Mesothelial cell of epicardium (in vitro differentiated cells): ENCODE measurements around the gene RHPN2. TPM values are rescaled to one million over a fixed set of nuclear protein-coding genes. Genes with fewer than 3 reads are reported as not detected.
"Not testable (repeated sequence)": the region's sequence is repeated elsewhere in the genome, so short reads cannot be mapped to it uniquely, and the experiment has no call there.

Experiments used
- DNase-seq, 2 experiments: peaks; one replicate each; pipeline ENCODE4 v3.0.0; 2021; ENCODE audit warnings: low spot score in 2 of 2; ENCODE audit not compliant: unreplicated experiment in 2 of 2
- H3K27ac Mint-ChIP-seq: 2 replicates; pipeline ENCODE4 v1.8.0; 2021; ENCODE audit warnings: mixed read lengths
- H3K27me3 Mint-ChIP-seq: 2 replicates; pipeline ENCODE4 v1.8.0; 2021; ENCODE audit warnings: low read depth, mixed read lengths
- H3K36me3 Mint-ChIP-seq: 2 replicates; pipeline ENCODE4 v1.8.0; 2021; ENCODE audit warnings: mixed read lengths
- H3K4me1 Mint-ChIP-seq: 2 replicates; pipeline ENCODE4 v1.8.0; 2021; ENCODE audit warnings: mixed read lengths
- H3K4me3 Mint-ChIP-seq: 2 replicates; pipeline ENCODE4 v1.8.0; 2021; ENCODE audit warnings: mild to moderate bottlenecking, moderate library complexity, mixed read lengths
- H3K9me3 Mint-ChIP-seq: 2 replicates; pipeline ENCODE4 v1.8.0; 2021; ENCODE audit warnings: mixed read lengths
- CTCF ChIP-seq: fragments of 200-600 bp; sonication (generic); IDR thresholded peaks from one replicate; pipeline ENCODE4 v1.5.0; 2021; ENCODE audit warnings: antibody characterized with exemption; ENCODE audit not compliant: unreplicated experiment
- total RNA-seq: library from RNA; stranded (reverse); gene quantifications from 3 replicates; pipeline ENCODE4 v1.2.1, GENCODE V29; 2021

RHPN2 gene
- total RNA-seq, 1 donor from 2014 or later, result 23.3 TPM

GRCh38 chr19:33022472-33023116 is 42.1 kb downstream of the RHPN2 start:
- H3K27ac Mint-ChIP-seq, result no peak overlapping the region
- H3K4me3 Mint-ChIP-seq, result no peak overlapping the region
- H3K27me3 Mint-ChIP-seq, result no peaks in the 10 kb centered on the region
- no peak for TF ChIP-seq CTCF
- H3K9me3 Mint-ChIP-seq, result no peaks in the 10 kb centered on the region
- peaks cover 19% of the 10 kb centered on the region for H3K36me3 Mint-ChIP-seq
- no peak for DNase-seq
- no peaks in the 10 kb centered on the region for H3K4me1 Mint-ChIP-seq

- peak overlapping the region; percentile 87 for H3K27ac Mint-ChIP-seq
- H3K36me3 Mint-ChIP-seq, result peaks cover 33% of the 10 kb centered on the region
- H3K4me3 Mint-ChIP-seq, DNase-seq, H3K9me3 Mint-ChIP-seq, H3K27me3 Mint-ChIP-seq: not testable (repeated sequence)
- H3K4me1 Mint-ChIP-seq, result peaks cover 12% of the 10 kb centered on the region
Observed at GRCh38 chr19:33010891-33011290, 53.8 kb downstream of the RHPN2 start.

- Mint-ChIP-seq H3K4me1 (peaks cover 16% of the 10 kb centered on the region), H3K9me3 (peaks cover 3% of the 10 kb centered on the region), H3K27ac (no peak overlapping the region), H3K27me3 (no peaks in the 10 kb centered on the region), H3K36me3 (peaks cover 30% of the 10 kb centered on the region), H3K4me3 (no peak overlapping the region)
- no peak for DNase-seq
- no peak for TF ChIP-seq CTCF
Observed at GRCh38 chr19:33008738-33009137, 56.0 kb downstream of the RHPN2 start.

- DNase-seq, result no peak
- peaks cover 3% of the 10 kb centered on the region for H3K9me3 Mint-ChIP-seq
- peaks cover 23% of the 10 kb centered on the region for H3K36me3 Mint-ChIP-seq
- H3K27me3 Mint-ChIP-seq, result no peaks in the 10 kb centered on the region
- no peak for TF ChIP-seq CTCF
- H3K4me1 Mint-ChIP-seq, result peaks cover 4% of the 10 kb centered on the region
- peak overlapping the region; percentile 78 for H3K27ac Mint-ChIP-seq
- H3K4me3 Mint-ChIP-seq, result no peak overlapping the region
Observed at GRCh38 chr19:33005440-33005839, 59.2 kb downstream of the RHPN2 start.

- Mint-ChIP-seq H3K36me3 (peaks cover 15% of the 10 kb centered on the region), H3K27ac (peak overlapping the region; percentile 39)
- DNase-seq, H3K27me3 Mint-ChIP-seq, H3K4me1 Mint-ChIP-seq, H3K4me3 Mint-ChIP-seq, H3K9me3 Mint-ChIP-seq: not testable (repeated sequence)
Observed at GRCh38 chr19:33003424-33004024, 61.2 kb downstream of the RHPN2 start.

- not testable (repeated sequence) for H3K9me3 Mint-ChIP-seq
Observed at GRCh38 chr19:33002126-33002865, 62.4 kb downstream of the RHPN2 start.

More at GRCh38 chr19:33002126-33002865, 62.4 kb downstream of the RHPN2 start:
- H3K4me3 Mint-ChIP-seq, H3K27me3 Mint-ChIP-seq, H3K4me1 Mint-ChIP-seq, DNase-seq, H3K27ac Mint-ChIP-seq: not testable (repeated sequence)
- peak; percentile 14 for TF ChIP-seq CTCF
- peaks cover 17% of the 10 kb centered on the region for H3K36me3 Mint-ChIP-seq
